K562 (cell line): ENCODE data around the gene KNDC1. TPM values are rescaled to one million over a fixed set of nuclear protein-coding genes. Genes with fewer than 3 reads are reported as not detected.

ENCODE experiments used
- ARID1B ChIP-seq: fragments of 450-650 bp; IDR thresholded peaks from 2 replicates; pipeline ENCODE4 v1.6.1; 2016; ENCODE audit warnings: antibody characterized with exemption, mild to moderate bottlenecking, inconsistent platforms
- ARNT ChIP-seq, 2 experiments: fragments of 450-650 bp; IDR thresholded peaks; 2 replicates each; pipeline ENCODE4 v1.6.1; 2016; ENCODE audit warnings: mild to moderate bottlenecking in 1 of 2
- ASH1L ChIP-seq: fragments of 450-650 bp; IDR thresholded peaks from 2 replicates; pipeline ENCODE4 v1.6.1; 2018; ENCODE audit warnings: borderline replicate concordance, mild to moderate bottlenecking, low read depth; ENCODE audit not compliant: partially characterized antibody
- BCL6 ChIP-seq: fragments of 250-450 bp; sonication (Bioruptor Pico); IDR thresholded peaks from 2 replicates; pipeline ENCODE4 v1.4.0; 2020
- FIP1L1 ChIP-seq: fragments of 200-400 bp; formaldehyde crosslinking; IDR thresholded peaks from 2 replicates; pipeline ENCODE4 v1.6.1; 2018; ENCODE audit warnings: mild to moderate bottlenecking, low read depth, low read length; ENCODE audit not compliant: poor library complexity, severe bottlenecking
- HDAC2 ChIP-seq: fragments of 450-650 bp; IDR thresholded peaks from 2 replicates; pipeline ENCODE4 v1.6.1; 2016; ENCODE audit warnings: mild to moderate bottlenecking
- HMG20B ChIP-seq: fragments of 250-450 bp; sonication (Bioruptor Pico); IDR thresholded peaks from 2 replicates; pipeline ENCODE4 v1.5.0; 2021; ENCODE audit warnings: mild to moderate bottlenecking
- IRF2 ChIP-seq: sonication (generic); formaldehyde crosslinking; IDR thresholded peaks from 2 replicates; pipeline ENCODE4 v1.8.1; 2022; ENCODE audit warnings: mild to moderate bottlenecking, missing genetic modification reagents
- KLF10 ChIP-seq: fragments of 250-450 bp; sonication (Bioruptor Pico); IDR thresholded peaks from 2 replicates; pipeline ENCODE4 v1.6.1; 2021; ENCODE audit warnings: matching md5 sums
- NR2F6 ChIP-seq: fragments of 450-650 bp; formaldehyde crosslinking; IDR thresholded peaks from 2 replicates; pipeline ENCODE4 v1.4.0; 2020; ENCODE audit warnings: mild to moderate bottlenecking
- PHTF2 ChIP-seq: fragments of 250-450 bp; sonication (Bioruptor Pico); IDR thresholded peaks from 2 replicates; pipeline ENCODE4 v1.5.0; 2021; ENCODE audit warnings: mild to moderate bottlenecking
- PRPF4 ChIP-seq: fragments of 200-400 bp; formaldehyde crosslinking; IDR thresholded peaks from one replicate; pipeline ENCODE4 v1.6.1; 2017; ENCODE audit warnings: low read length, low read depth, mild to moderate bottlenecking; ENCODE audit not compliant: insufficient read depth, poor library complexity, severe bottlenecking
- SRSF9 ChIP-seq: fragments of 200-400 bp; formaldehyde crosslinking; IDR thresholded peaks from 2 replicates; pipeline ENCODE4 v1.6.1; 2017; ENCODE audit warnings: low read depth, low read length, borderline replicate concordance
- ZBTB7A ChIP-seq: IDR thresholded peaks from 2 replicates; pipeline ENCODE4 v1.6.1; 2011; ENCODE audit warnings: low read depth, mild to moderate bottlenecking, low read length, moderate library complexity, borderline replicate concordance; ENCODE audit not compliant: control insufficient read depth
- ZNF24 ChIP-seq: fragments of 450-650 bp; IDR thresholded peaks from 2 replicates; pipeline ENCODE4 v1.6.1; 2016
- ZNF3 ChIP-seq: fragments of 250-450 bp; sonication (Bioruptor Pico); IDR thresholded peaks from 2 replicates; pipeline ENCODE4 v1.5.0; 2021; ENCODE audit warnings: mild to moderate bottlenecking, moderate library complexity
- polyA plus RNA-seq, 8 experiments: library from polyadenylated mRNA; depleted of rRNA in 4 of 8; stranded (reverse) in 5 of 8; unstranded in 3 of 8; fragments of >200 nt; fragmentation: Nextera tagmentation in 2 of 8; fragmentation: Illumina TruSeq in 1 of 8; extraction: Ambion mirVana in 2 of 8; extraction: Trizol in 1 of 8; gene quantifications; 2 replicates each; pipeline versions ENCODE4 v1.2.1 to v1.2.3, GENCODE V29; 2011 to 2014; ENCODE audit warnings: inconsistent platforms in 1 of 8, missing spikeins in 1 of 8
- total RNA-seq, 7 experiments: library from RNA; depleted of rRNA in 6 of 7; stranded (reverse); fragments of >200 nt in 6 of 7; fragmentation: Illumina TruSeq in 2 of 7; extraction: Trizol in 2 of 7; gene quantifications; 2 replicates each; pipeline versions ENCODE4 v1.2.1 to v1.2.3, GENCODE V29; 2011 to 2021; ENCODE audit warnings: low replicate concordance in 1 of 7
- TF ChIP-seq, protein P1 (sequence below): sonication (generic); formaldehyde crosslinking; IDR thresholded peaks from 2 replicates; pipeline ENCODE4 v1.8.0; 2023; ENCODE audit warnings: mild to moderate bottlenecking, missing genetic modification reagents
- TF ChIP-seq, protein P2 (sequence below): fragments of 250-450 bp; sonication (Bioruptor Pico); IDR thresholded peaks from 2 replicates; pipeline ENCODE4 v1.6.1; 2021; ENCODE audit warnings: mild to moderate bottlenecking
- TF ChIP-seq, protein P3 (sequence below): fragments of 200-400 bp; formaldehyde crosslinking; IDR thresholded peaks from 2 replicates; pipeline ENCODE4 v1.6.1; 2017; ENCODE audit warnings: mild to moderate bottlenecking, low read depth, low read length, moderate library complexity
- TF ChIP-seq, protein P4 (sequence below): sonication (generic); formaldehyde crosslinking; IDR thresholded peaks from 2 replicates; pipeline ENCODE4 v1.8.0; 2023; ENCODE audit warnings: mild to moderate bottlenecking, missing genetic modification reagents
- TF ChIP-seq, protein P5 (sequence below): fragments of 250-450 bp; sonication (Bioruptor Pico); IDR thresholded peaks from 2 replicates; pipeline ENCODE4 v1.5.0; 2021

The KNDC1 gene
- total and polyA plus RNA-seq, 9 of the 15 experiments (the other 6 are each of a cell fraction or from before 2014, with no cell fraction given), result 0.07 to 0.26 (median 0.11) TPM; not detected in 6

DNA sequence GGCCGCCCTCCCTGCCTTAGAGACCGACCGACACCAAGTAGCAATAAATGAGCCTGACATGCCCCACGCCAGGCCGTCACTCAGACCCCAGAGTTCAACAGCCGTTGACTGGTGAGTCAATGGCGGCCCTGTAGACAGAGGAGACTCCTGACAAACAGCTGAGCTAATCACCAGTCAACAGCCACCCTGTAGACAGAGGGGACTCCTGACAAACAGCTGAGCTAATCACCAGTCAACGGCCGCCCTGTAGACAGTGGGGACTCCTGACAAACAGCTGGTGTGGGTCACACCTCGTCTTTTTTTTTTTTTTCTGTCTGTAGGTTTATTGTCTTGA, 16.9 kb upstream of the KNDC1 start (continued):
- TF ChIP-seq HMG20B (CRISPR knock-in tag) (no peak), ARID1B (peak; percentile 87), ARNT (IDR thresholded peaks at IDR 0.05) (no peak), ZNF3 (CRISPR knock-in tag) (no peak), IRF2 (no peak), PHTF2 (no peak), ZBTB7A (peak; percentile 32; the same call in 1 of the 2 replicates), NR2F6 (CRISPR knock-in tag) (no peak), SRSF9 (no peak), FIP1L1 (no peak), BCL6 (no peak), ASH1L (no peak), PRPF4 (no peak), ZNF24 (no peak), KLF10 (CRISPR knock-in tag) (no peak), HDAC2 (no peak)
- TF ChIP-seq, protein P1, sequence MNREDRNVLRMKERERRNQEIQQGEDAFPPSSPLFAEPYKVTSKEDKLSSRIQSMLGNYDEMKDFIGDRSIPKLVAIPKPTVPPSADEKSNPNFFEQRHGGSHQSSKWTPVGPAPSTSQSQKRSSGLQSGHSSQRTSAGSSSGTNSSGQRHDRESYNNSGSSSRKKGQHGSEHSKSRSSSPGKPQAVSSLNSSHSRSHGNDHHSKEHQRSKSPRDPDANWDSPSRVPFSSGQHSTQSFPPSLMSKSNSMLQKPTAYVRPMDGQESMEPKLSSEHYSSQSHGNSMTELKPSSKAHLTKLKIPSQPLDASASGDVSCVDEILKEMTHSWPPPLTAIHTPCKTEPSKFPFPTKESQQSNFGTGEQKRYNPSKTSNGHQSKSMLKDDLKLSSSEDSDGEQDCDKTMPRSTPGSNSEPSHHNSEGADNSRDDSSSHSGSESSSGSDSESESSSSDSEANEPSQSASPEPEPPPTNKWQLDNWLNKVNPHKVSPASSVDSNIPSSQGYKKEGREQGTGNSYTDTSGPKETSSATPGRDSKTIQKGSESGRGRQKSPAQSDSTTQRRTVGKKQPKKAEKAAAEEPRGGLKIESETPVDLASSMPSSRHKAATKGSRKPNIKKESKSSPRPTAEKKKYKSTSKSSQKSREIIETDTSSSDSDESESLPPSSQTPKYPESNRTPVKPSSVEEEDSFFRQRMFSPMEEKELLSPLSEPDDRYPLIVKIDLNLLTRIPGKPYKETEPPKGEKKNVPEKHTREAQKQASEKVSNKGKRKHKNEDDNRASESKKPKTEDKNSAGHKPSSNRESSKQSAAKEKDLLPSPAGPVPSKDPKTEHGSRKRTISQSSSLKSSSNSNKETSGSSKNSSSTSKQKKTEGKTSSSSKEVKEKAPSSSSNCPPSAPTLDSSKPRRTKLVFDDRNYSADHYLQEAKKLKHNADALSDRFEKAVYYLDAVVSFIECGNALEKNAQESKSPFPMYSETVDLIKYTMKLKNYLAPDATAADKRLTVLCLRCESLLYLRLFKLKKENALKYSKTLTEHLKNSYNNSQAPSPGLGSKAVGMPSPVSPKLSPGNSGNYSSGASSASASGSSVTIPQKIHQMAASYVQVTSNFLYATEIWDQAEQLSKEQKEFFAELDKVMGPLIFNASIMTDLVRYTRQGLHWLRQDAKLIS (CRISPR knock-in tag), result no peak
- TF ChIP-seq, protein P2, sequence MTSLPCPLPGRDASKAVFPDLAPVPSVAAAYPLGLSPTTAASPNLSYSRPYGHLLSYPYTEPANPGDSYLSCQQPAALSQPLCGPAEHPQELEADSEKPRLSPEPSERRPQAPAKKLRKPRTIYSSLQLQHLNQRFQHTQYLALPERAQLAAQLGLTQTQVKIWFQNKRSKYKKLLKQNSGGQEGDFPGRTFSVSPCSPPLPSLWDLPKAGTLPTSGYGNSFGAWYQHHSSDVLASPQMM, result no peak
- TF ChIP-seq, protein P3, sequence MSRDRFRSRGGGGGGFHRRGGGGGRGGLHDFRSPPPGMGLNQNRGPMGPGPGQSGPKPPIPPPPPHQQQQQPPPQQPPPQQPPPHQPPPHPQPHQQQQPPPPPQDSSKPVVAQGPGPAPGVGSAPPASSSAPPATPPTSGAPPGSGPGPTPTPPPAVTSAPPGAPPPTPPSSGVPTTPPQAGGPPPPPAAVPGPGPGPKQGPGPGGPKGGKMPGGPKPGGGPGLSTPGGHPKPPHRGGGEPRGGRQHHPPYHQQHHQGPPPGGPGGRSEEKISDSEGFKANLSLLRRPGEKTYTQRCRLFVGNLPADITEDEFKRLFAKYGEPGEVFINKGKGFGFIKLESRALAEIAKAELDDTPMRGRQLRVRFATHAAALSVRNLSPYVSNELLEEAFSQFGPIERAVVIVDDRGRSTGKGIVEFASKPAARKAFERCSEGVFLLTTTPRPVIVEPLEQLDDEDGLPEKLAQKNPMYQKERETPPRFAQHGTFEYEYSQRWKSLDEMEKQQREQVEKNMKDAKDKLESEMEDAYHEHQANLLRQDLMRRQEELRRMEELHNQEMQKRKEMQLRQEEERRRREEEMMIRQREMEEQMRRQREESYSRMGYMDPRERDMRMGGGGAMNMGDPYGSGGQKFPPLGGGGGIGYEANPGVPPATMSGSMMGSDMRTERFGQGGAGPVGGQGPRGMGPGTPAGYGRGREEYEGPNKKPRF, result no peak
- TF ChIP-seq, protein P4, sequence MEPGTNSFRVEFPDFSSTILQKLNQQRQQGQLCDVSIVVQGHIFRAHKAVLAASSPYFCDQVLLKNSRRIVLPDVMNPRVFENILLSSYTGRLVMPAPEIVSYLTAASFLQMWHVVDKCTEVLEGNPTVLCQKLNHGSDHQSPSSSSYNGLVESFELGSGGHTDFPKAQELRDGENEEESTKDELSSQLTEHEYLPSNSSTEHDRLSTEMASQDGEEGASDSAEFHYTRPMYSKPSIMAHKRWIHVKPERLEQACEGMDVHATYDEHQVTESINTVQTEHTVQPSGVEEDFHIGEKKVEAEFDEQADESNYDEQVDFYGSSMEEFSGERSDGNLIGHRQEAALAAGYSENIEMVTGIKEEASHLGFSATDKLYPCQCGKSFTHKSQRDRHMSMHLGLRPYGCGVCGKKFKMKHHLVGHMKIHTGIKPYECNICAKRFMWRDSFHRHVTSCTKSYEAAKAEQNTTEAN (CRISPR knock-in tag), result no peak
- TF ChIP-seq, protein P5, sequence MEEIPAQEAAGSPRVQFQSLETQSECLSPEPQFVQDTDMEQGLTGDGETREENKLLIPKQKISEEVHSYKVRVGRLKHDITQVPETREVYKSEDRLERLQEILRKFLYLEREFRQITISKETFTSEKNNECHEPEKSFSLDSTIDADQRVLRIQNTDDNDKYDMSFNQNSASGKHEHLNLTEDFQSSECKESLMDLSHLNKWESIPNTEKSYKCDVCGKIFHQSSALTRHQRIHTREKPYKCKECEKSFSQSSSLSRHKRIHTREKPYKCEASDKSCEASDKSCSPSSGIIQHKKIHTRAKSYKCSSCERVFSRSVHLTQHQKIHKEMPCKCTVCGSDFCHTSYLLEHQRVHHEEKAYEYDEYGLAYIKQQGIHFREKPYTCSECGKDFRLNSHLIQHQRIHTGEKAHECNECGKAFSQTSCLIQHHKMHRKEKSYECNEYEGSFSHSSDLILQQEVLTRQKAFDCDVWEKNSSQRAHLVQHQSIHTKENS (CRISPR knock-in tag), result no peak
